Heart right ventricle (tissue), 16 donors: ENCODE results near the gene ATF4. TPM values are rescaled to one million over a fixed set of nuclear protein-coding genes. Genes with fewer than 3 reads are reported as not detected.
A peak's percentile ranks its signal among the peaks of the same experiment; 100 is the strongest.

Source experiments
- ATAC-seq, 8 donors: fragments of 200-7000 bp; cut with Tn5 transposase; one replicate each; pipeline ENCODE4 v1.9.1; 2020; ENCODE audit warnings: mild to moderate bottlenecking in 8 of 8, moderate library complexity in 8 of 8, moderate number of reproducible peaks in 1 of 8
- DNase-seq, 2 donors: peaks; one replicate each; pipeline ENCODE4 v3.0.0-alpha.2; 2020
- H3K27ac ChIP-seq, 10 donors: fragments of 200-600 bp; sonication (generic) in 2 of 10; one replicate each; pipeline versions ENCODE4 v1.5.0 to v1.8.0; 2020 to 2022; ENCODE audit warnings: mild to moderate bottlenecking in 3 of 10
- H3K27me3 ChIP-seq, 7 donors: fragments of 200-600 bp; one replicate each; pipeline ENCODE4 v1.8.0; 2021 to 2022; ENCODE audit warnings: mild to moderate bottlenecking in 2 of 7
- H3K36me3 ChIP-seq, 9 donors: fragments of 200-600 bp; sonication (generic) in 1 of 9; one replicate each; pipeline versions ENCODE4 v1.5.0 to v1.8.0; 2020 to 2022; ENCODE audit warnings: mild to moderate bottlenecking in 2 of 9
- H3K4me1 ChIP-seq, 9 donors: fragments of 200-600 bp; sonication (generic) in 1 of 9; one replicate each; pipeline versions ENCODE4 v1.5.0 to v1.8.0; 2020 to 2022; ENCODE audit warnings: mild to moderate bottlenecking in 4 of 9
- H3K4me3 ChIP-seq, 10 donors: fragments of 200-600 bp; sonication (generic) in 2 of 10; one replicate each; pipeline versions ENCODE4 v1.5.0 to v1.8.0; 2020 to 2022; ENCODE audit warnings: mild to moderate bottlenecking in 7 of 10, moderate library complexity in 2 of 10
- H3K9me3 ChIP-seq, 11 donors: fragments of 200-600 bp in 10 of 11; sonication (generic) in 2 of 11; one replicate each; pipeline versions ENCODE4 v1.5.0 to v1.8.0; 2013 to 2022; ENCODE audit warnings: mild to moderate bottlenecking in 2 of 11, control low read depth in 1 of 11, moderate library complexity in 1 of 11
- CTCF ChIP-seq, 9 donors: fragments of 200-600 bp; sonication (generic) in 2 of 9; IDR thresholded peaks; one replicate each; pipeline versions ENCODE4 v1.5.0 to v1.8.0; 2021 to 2022; ENCODE audit warnings: antibody characterized with exemption in 9 of 9, mild to moderate bottlenecking in 5 of 9, moderate library complexity in 1 of 9
- WGBS, 2 donors: extraction: QIAGEN DNeasy Blood & Tissue Kit; methylation state at CpG; one replicate each; pipeline ENCODE4 v1.1.7; 2013; ENCODE audit warnings: inconsistent platforms in 1 of 2; 5-methylcytosine and 5-hydroxymethylcytosine counted together
- intact Hi-C, 10 donors: fragments of 100-400 bp; cut with DNase I; formaldehyde crosslinking; loops; one replicate each; pipeline versions ENCODE4 v1.11.1 to v1.14.2; 2022
- polyA plus RNA-seq, 2 donors: library from polyadenylated mRNA; stranded (reverse); fragments of 200-250 nt; gene quantifications; one replicate each; pipeline ENCODE4 v1.2.3, GENCODE V29; 2013
- total RNA-seq, 10 donors: library from RNA; stranded (reverse); fragmentation: NEBNext Ultra II Directional in 3 of 10; extraction: Animal tissue kit (Norgen Biotek cat#: 25700) in 3 of 10; gene quantifications; one replicate each; pipeline versions ENCODE4 v1.2.1 to v1.2.4, GENCODE V29; 2021 to 2023
- donor health status: Arrhythmogenic right ventricular cardiomyopathy.
- donor health status: ischemic (EF 13 %, LVEDD 7.1; RV severe dilation, severe dysfunction).
- donor health status: healthy with polysubstance abuse.
- donor health status: DM: no; HTN: yes; CAD: no.
- donor health status: DM: no; HTN: no; CAD: no.
- donor health status: ischemic (EF 25% LVEDD 6.9; RV normal size, moderate dysfunction).
- donor health status: ischemic (EF 25% LVEDD 5.7; RV mildly dilated, moderate dysfunction).
- donor health status: healthy.
- donor health status: DM: yes; HTN: yes; CAD: no.
- donor health status: Ischemic cardiomyopathy.
- donor health status: ischemic (EF 35%, LVEDD 5.7; RV mildly dilated, moderate dysfunction).
- donor health status: nonischemic (EF 11% LVEDD 7.7; RV severe dilation, severe dysfunction).
- donor health status: DM: yes; HTN: yes; CAD: no.
- donor health status: PGD.
- donor health status: ischemic (EF 29% LVEDD 5.4; RV normal size, mild dysfunction).
- donor health status: nonischemic (EF 23%, LVEDD 6.1; RV moderate dilation, normal function).

ATF4 gene
- total and polyA plus RNA-seq, 12 donors, result 95.2 to 637 (median 161) TPM

DNA sequence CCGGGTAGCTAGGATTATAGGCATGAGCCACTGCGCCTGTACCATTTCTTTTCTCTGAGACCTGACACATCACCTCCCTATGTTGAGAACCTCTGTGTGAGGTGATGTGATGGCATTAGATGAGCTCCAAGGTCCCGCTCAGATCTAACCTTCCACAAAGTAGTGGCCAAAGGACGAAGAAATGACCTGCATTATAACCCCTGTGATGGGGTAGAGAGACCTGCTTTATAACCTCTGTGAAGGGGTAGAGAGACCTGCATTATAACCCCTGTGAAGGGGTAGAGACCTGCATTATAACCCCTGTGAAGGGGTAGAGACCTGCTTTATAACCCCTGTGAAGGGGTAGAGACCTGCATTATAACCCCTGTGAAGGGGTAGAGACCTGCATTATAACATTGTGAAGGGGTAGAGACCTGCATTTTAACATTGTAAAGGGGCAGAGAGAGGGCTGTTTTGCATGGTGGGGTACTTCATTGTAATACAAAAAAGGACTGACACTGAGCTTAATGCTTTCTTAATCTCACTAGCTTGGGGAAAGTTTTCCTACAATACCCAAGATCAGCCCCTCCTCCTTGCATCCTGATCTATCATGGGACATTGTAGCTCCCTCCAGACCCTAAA, 9.7 kb upstream of the ATF4 start:
- intact Hi-C loops, result loop anchor here in 3 of 10 donors (5.0 to 10.0 kb wide), 4 partner anchors 68 to 343 kb away; no protein-coding TSS in a partner anchor
- no peaks in the 10 kb centered on the region for H3K27me3 ChIP-seq
- WGBS, 2 donors, result 91 to 96% methylated on average over 4 of the region's 4 CpGs
- DNase-seq (no peak), ATAC-seq (no peak)
- H3K4me3 ChIP-seq, result no peak overlapping the region
- TF ChIP-seq CTCF (IDR thresholded peaks at IDR 0.05), result no peak
- H3K9me3 ChIP-seq, result no peaks in the 10 kb centered on the region
- peaks cover 0 to 100% (median 70%) of the 10 kb centered on the region in 9 donors for H3K36me3 ChIP-seq
- no peak overlapping the region for H3K27ac ChIP-seq
- peaks cover 0 to 42% (median 13%) of the 10 kb centered on the region in 9 donors for H3K4me1 ChIP-seq

DNA sequence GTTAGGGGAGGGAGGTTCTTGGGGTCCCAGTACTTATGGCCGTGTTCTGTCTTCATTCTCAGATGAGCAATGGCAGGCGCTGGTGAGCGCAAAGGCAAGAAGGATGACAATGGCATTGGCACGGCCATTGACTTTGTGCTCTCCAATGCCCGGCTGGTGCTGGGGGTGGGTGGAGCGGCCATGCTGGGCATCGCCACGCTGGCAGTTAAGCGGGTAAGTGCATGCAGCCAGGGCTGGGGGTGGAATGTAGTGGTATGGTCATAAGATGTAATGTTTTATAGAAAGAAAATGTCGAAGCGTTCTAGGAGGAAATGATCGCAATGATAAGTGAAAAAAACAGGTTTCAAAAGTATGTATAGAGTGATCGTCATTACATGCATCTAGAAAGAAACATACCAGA, 9.1 kb upstream of the ATF4 start:
- intact Hi-C loops, result loop anchor here in 3 of 10 donors (5.0 to 10.0 kb wide), 4 partner anchors 69 to 344 kb away; no protein-coding TSS in a partner anchor
- ATAC-seq, result no peak
- H3K9me3 ChIP-seq, result no peaks in the 10 kb centered on the region

GRCh38 chr22:39512026-39512425, 8.3 kb upstream of the ATF4 start:
- H3K9me3 ChIP-seq, result no peaks in the 10 kb centered on the region
- peaks cover 0 to 100% (median 63%) of the 10 kb centered on the region in 9 donors for H3K36me3 ChIP-seq
- ATAC-seq, result no peak
- DNase-seq, result no peak
- no peak for TF ChIP-seq CTCF (IDR thresholded peaks at IDR 0.05)
- H3K4me3 ChIP-seq, result no peak overlapping the region
- no peaks in the 10 kb centered on the region for H3K27me3 ChIP-seq
- WGBS, 2 donors, result 91% methylated on average over 10 of the region's 10 CpGs
- H3K27ac ChIP-seq, result no peak overlapping the region
- peaks cover 0 to 37% (median 9%) of the 10 kb centered on the region in 9 donors for H3K4me1 ChIP-seq
- intact Hi-C loops, result loop anchor here in 3 of 10 donors (5.0 to 10.0 kb wide), 4 partner anchors 70 to 345 kb away; no protein-coding TSS in a partner anchor

More for the DNA sequence above, 9.1 kb upstream of the ATF4 start:
- DNase-seq, result no peak
- TF ChIP-seq CTCF (IDR thresholded peaks at IDR 0.05), result no peak
- peaks cover 0 to 100% (median 64%) of the 10 kb centered on the region in 9 donors for H3K36me3 ChIP-seq
- H3K4me1 ChIP-seq, result peaks cover 0 to 37% (median 9%) of the 10 kb centered on the region in 9 donors
- no peak overlapping the region for H3K4me3 ChIP-seq
- H3K27ac ChIP-seq, result no peak overlapping the region
- WGBS, 2 donors, result 95% methylated on average over 13 of the region's 13 CpGs
- H3K27me3 ChIP-seq, result no peaks in the 10 kb centered on the region

DNA sequence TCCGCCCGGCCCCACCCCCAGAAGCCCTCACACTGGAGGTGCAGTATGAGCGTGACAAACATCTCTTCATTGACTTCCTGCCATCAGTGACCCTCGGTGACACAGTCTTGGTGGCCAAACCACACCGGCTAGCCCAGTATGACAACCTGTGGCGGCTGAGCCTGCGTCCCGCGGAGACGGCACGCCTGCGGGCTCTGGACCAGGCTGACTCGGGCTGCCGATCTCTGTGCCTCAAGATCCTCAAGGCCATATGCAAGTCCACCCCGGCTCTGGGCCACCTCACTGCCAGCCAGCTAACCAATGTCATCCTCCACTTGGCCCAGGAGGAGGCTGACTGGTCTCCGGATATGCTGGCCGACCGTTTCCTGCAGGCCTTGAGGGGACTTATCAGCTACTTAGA, 6.6 kb upstream of the ATF4 start:
- no peak for DNase-seq
- no peak for TF ChIP-seq CTCF (IDR thresholded peaks at IDR 0.05)
- Histone ChIP-seq H3K36me3 (peaks cover 0 to 89% (median 55%) of the 10 kb centered on the region in 9 donors), H3K4me1 (peaks cover 2 to 35% (median 14%) of the 10 kb centered on the region in 9 donors), H3K9me3 (no peaks in the 10 kb centered on the region), H3K27ac (peak overlapping the region in 3 of 10 donors; percentile 20 to 44 (median 23)), H3K4me3 (no peak overlapping the region), H3K27me3 (no peaks in the 10 kb centered on the region)
- WGBS, 2 donors, result 79 to 80% methylated on average over 18 of the region's 18 CpGs
- intact Hi-C loops, result loop anchor here in 3 of 10 donors (5.0 to 10.0 kb wide), 4 partner anchors 71 to 346 kb away; no protein-coding TSS in a partner anchor
- peak in 4 of 8 donors; percentile 8 to 52 (median 15) for ATAC-seq
